ENCODE measurements around the gene TBC1D22A.
"Not testable (repeated sequence)": the region's sequence is repeated elsewhere in the genome, so short reads cannot be mapped to it uniquely, and the experiment has no call there.

TBC1D22A gene

DNA sequence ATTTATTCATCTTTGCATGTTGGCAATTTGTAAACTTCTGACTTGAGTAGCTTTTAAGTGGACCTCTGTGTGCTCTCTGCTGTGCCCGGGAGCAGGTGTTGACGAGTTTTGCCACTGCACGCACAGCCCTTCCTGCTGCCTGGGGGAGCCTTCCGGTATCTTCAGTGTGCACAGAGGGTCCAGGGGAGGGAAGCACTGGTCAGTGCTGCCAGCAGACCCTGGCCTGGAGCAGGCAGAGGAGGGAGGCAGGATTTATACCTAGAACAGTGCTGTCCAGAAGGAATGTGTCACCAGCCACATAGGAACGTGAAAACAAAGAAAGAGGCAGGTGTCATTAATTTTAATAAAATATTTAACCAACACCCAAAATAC, 403.6 kb downstream of the TBC1D22A start:
- DNase-seq, result no peak

- no peak for DNase-seq
Measured at GRCh38 chr22:47166446-47167016, 404.1 kb downstream of the TBC1D22A start.

DNA sequence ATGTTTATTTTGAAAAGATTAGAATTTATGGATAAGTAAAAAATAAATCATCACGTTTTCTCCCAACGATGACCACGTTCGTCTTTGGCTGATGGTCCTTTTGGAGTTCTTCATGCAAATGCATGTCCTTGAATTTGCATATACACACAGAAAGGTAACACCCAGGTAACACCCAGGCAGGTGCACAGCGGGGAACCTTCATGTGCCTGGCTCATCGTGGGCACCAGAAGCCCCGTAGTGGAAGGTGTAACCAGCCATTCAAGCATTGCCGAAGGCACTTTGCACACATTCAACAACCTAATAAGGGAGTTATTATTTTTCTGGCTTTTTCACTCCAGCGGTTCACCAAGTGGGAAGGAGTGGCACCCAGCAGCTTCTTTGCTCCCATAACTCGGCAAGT, 404.6 kb downstream of the TBC1D22A start:
- no peak for DNase-seq

DNA sequence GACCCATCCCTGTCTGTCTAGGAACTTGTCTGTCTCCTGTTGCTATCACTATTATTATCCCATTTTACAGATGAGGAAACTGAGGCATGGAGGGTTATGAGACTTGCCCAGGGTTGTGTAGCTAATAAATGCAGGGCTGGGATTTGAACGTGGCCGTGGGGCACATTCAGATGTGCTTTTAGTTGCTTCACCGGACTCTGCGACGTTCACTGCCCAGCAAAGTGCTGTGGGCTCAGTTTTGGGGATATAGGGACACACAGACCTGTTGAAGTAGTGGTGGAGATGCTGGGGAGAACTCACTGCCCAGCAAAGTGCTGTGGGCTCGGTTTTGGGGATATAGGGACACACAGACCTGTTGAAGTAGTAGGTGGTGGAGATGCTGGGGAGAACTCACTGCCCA, 405.5 kb downstream of the TBC1D22A start:
- not testable (repeated sequence) for DNase-seq

- no peak for DNase-seq
Measured at GRCh38 chr22:47168441-47168840, 406.0 kb downstream of the TBC1D22A start.

- DNase-seq, result no peak
Measured at GRCh38 chr22:47168900-47169800, 406.7 kb downstream of the TBC1D22A start.

DNA sequence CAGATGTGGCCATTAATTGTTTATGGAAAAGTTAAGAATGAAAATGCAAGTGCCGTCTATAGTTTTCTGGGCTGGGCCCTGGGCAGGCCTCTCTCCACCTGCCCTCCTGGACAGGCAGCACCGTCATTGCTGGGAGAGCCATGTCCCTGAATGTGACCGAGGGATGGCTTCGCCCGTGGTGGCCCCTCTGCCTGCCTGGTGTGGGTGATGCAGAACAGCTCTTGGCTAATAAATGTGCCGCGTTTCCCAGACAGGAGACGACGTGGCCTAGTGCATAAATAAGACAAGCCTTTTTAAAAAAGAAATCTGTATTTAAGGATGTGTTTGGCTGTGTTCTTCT, 407.3 kb downstream of the TBC1D22A start:
- no peak for DNase-seq

DNA sequence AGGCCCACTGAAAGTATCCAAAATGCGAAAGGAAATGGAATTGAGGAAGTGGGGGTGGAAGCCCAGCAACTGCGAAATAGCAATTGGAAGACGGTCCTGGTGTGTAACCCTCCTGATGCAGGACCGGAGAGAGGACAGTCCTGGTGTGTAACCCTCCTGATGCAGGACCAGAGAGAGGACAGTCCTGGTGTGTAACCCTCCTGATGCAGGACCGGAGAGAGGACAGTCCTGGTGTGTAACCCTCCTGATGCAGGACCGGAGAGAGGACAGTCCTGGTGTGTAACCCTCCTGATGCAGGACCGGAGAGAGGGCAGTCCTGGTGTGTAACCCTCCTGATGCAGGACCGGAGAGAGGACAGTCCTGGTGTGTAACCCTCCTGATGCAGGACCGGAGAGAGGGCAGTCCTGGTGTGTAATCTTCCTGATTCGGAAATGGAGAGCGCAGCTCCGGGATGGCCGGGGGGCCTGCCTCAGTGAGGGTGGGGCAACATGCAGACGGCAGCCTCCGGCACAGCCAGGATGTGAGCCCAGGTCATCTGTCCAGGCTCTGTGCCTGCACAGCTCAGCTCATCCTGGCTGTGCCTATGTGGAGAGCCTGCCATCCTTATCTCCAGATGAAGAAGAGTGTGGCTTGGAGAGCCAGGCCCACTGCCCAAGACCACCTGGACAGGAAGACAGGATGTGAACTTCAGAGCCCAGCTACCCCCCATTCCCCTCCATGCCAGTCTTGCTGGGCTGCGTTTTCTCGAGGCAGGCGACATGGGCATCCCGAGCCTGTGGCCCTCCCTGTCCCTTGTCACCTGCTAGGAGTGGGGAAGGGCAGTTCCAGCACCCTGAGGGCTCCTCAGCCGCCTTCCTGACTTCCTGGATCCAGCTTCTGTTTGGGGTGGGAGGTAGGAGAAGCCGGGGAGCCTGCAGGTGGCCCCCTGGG, 408.3 kb downstream of the TBC1D22A start:
- DNase-seq, result not testable (repeated sequence)

- no peak for DNase-seq
Measured at GRCh38 chr22:47171441-47172221, 409.2 kb downstream of the TBC1D22A start.

DNA sequence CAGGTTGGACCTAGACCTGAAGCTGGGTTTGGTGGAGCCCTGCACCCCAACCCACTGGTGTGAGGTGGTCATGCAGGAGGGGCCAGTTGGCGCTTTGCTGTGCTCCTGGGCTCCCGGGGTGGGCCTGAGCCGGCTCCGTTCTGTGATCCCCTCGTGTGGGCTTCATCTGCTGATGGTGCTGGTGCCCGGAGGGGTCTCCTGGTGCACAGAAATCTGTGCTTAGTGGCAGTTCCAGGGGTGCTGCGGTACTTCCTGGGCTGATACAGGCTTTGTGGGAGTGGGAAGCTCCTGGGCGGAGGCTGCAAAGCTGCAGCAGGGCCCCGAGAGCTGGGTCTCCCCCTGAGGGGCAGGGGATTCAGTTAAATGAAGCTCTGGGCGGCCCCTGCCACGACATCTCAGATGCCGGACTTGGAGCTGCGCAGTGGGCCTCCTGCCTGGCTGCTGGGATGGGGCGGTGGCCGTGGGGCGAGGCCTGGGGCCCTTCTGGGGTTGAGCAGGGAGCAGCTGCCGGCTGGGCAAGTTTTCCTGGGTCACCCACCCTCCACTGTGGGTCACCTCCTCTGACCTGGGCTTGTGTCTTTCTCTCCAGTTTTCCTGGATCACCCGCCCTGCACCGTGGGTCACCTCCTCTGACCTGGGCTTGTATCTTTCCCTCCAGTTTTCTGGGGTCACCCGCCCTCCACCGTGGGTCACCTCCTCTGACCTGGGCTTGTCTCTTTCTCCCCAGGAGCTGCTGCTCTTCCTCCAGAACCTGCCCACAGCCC, 410.5 kb downstream of the TBC1D22A start:
- DNase-seq, result no peak

- DNase-seq, result no peak
Measured at GRCh38 chr22:47173535-47174021, 411.1 kb downstream of the TBC1D22A start.

- no peak for DNase-seq
Measured at GRCh38 chr22:47174096-47174495, 411.6 kb downstream of the TBC1D22A start.

DNA sequence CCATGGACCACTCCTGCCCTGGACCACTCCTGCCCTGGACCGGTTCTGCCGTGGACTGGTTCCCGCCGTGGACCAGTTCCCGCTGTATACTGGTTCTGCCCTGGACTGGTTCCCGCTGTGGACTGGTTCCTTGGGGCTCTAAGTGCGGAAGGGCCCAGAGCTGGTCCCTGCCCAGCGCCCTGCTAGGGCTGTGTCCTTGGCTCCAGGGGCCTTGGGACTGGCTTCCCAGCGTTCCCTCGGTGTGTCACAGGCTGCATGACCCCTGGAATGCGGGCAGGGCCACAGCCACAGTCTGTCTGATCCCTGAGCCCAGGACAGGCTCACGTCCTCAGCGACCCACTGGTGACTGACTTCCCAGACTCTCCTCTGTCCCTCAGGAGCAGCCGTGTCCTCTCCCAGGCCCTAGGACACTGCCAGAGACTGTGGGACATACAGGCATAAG, 412.2 kb downstream of the TBC1D22A start:
- no peak for DNase-seq

DNA sequence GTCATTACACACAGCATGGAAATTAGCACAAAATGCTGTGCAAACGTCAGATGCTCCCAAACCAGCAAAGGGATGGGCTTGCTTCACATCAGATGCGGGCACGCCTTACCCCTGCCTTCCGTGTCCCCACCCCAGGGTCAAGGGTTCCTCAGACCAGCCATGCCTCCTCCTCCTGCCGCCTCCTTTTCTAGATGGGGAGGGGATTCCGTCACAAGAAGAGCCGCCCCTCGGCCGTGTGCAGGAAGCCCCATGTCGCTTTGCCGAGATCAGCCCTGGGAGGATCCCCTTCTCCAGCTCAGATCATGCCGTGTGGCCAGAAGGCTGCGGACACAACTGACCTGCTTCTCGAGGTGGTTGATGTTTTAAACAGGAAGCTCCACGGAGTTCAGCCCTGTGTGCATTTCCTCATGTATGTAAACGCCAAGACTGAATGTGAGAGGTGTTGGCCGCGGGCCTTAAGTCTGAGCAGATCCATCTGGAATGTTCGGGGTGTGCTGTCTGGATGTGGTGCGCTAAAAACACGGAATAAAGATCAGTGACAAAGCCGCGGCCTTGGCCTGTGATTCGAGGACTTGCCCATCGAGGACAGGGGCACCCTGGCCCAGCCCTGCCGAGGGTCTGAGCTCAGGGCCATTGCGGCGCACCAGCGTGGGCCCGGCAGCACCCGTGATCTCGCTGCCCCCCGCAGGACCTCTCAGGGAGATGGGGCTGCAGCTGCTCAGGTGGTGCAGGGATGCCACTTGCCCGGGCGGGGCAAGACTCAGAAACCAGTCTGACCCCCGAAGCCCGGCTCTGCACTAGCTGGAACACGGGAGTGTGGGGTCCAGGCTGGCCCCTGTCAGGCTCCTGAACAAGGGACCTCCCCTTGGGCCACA, 412.9 kb downstream of the TBC1D22A start:
- DNase-seq, result no peak

DNA sequence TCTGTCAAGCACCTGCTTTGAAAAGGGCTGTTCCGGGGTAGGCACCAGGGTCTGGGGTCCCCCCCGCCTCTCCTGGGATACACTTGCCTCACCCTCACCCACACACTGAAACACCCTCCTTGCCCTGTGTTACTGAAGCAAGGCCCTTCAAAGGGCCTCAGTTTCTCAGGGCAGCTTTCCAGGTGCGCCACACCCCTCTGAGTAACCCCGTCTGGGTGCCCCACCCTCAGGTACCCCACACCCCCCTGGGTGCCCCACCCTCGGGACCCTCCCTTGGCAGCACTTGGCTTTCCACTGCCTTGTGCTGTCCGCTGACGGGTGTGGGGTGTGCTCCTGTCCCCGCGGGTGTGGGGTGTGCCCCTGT, 413.6 kb downstream of the TBC1D22A start:
- DNase-seq, result no peak

DNA sequence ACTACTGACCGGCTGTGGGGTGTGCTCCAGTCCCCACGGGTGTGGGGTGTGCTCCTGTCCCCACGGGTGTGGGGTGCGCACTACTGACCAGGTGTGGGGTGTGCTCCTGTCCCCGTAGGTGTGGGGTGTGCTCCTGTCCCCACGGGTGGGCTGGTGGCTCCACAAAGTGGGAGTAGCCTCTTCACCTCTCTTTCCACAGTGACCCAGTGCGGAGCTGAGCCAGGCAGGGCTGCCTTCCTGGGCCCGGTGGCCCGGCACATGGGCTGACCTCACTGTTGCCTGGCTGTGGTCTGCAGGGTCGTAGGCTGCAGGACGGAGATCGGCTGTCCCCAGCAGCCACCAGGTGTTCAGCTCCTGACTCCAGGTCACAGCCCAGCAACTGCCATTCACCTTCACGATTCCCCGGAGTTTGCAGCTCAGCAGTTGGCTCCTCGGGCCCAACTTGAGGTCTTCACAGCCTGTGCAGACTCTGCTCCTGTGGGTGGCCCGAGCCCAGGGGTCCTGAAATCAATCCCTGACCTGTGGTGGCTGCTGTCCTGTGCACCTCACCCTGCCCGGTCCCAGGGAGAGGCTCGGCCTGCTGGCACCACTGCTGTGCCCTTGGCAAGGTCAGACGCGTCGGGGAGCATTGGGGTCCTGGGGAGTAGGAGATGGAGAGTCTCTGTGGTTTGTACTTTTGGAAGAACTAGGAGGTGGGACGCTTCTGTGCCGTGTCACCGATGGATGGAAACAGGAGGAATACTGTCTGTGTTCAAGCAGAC, 414.3 kb downstream of the TBC1D22A start:
- DNase-seq, result no peak

DNA sequence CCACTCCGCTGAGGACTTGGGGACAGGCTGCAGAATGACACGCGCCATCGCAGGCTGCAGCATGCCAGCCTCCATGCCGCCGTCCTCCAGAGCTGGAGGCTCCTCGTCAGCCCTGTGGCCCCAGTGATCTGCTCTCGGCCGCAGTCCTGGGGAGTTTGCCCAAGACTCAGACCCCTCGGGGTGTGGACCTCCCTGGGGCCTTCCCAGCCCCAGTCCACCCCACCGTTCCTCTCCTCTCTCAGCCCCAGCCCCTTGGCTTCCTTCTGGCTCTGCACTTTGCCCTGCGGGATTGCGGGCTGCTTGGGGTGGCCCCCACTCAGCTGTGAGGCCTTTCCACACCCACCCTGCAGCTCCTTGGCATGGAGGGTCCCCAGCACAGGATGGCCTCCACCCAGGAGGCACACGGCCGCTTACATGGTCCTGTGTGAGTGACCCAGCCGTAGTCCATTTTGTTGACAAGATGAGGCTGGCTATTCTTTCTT, 414.9 kb downstream of the TBC1D22A start:
- DNase-seq, result no peak

- DNase-seq, result no peak
Measured at GRCh38 chr22:47178339-47178738, 415.9 kb downstream of the TBC1D22A start.

DNA sequence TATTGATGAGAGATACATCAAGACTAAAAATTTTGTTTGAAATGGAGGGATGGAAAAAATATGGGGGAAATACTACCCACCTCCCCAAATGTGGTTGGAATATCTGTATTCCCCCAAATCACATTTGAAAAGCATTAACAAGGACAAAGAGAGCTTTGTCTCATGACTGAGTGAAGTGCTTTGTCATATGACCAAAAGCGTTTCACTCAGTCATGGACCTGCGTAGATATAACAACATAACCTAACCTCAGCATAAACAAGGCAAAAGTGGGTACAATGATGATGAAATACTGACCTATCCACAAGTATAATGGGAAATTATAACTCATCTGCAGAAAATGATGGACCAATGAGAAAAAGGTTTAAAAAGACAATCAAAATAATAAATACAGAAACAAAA, 418.3 kb downstream of the TBC1D22A start:
- no peak for DNase-seq
